T-cell (primary cell): ENCODE measurements around the gene LMOD3. TPM values are rescaled to one million over a fixed set of nuclear protein-coding genes. Genes with fewer than 3 reads are reported as not detected.

Experiments
- ATAC-seq, 4 experiments: fragments of 200-7000 bp in 3 of 4; fragments of 150-1000 bp in 1 of 4; cut with Tn5 transposase; replicated peaks in 1 of 4; 1 replicate in 3 of 4; 2 replicates in 1 of 4; pipeline ENCODE4 v1.10.0; 2021; ENCODE audit warnings: moderate library complexity in 3 of 4, mild to moderate bottlenecking in 2 of 4, moderate number of reproducible peaks in 1 of 4
- CTCF ChIA-PET, 2 donors: fragments of 300-600 bp; sonication (Branson Sonifier 250); formaldehyde crosslinking; loops; one replicate each; lab custom pipeline; 2022; ENCODE audit warnings: antibody characterized with exemption in 2 of 2; lab: Charles Lee
- POLR2A ChIA-PET, 2 donors: fragments of 300-600 bp; sonication (Branson Sonifier 250); formaldehyde crosslinking; loops; one replicate each; lab custom pipeline; 2022; ENCODE audit warnings: antibody characterized with exemption in 2 of 2; lab: Charles Lee
- DNase-seq, 35 experiments: peaks; one replicate each; pipeline versions ENCODE4 v3.0.0 to v3.0.0-alpha.2; 2013 to 2023
- H3K27ac ChIP-seq: one replicate; pipeline ENCODE4 v1.5.1; 2013; ENCODE audit warnings: low read length
- H3K27me3 ChIP-seq, 2 experiments: replicated peaks in 1 of 2; 1 replicate in 1 of 2; 2 replicates in 1 of 2; pipeline versions ENCODE4 v1.6.1 to v1.7.0; 2013; ENCODE audit warnings: low read length in 1 of 2, mixed read lengths in 1 of 2; ENCODE audit not compliant: control insufficient read depth in 2 of 2, insufficient read depth in 2 of 2; ENCODE audit errors: extremely low read depth in 1 of 2
- H3K36me3 ChIP-seq, 2 donors: 1 replicate in 1 of 2; 2 replicates in 1 of 2; pipeline versions ENCODE4 v1.6.1 to v1.7.0; 2013; ENCODE audit warnings: low read length in 1 of 2; ENCODE audit not compliant: control insufficient read depth in 2 of 2, insufficient read depth in 1 of 2; ENCODE audit errors: extremely low read depth in 1 of 2
- H3K4me1 ChIP-seq, 2 experiments: 1 replicate in 1 of 2; 2 replicates in 1 of 2; pipeline versions ENCODE4 v1.6.1 to v1.7.0; 2013; ENCODE audit warnings: low read length in 2 of 2, mixed read lengths in 1 of 2; ENCODE audit not compliant: insufficient read depth in 2 of 2, control insufficient read depth in 1 of 2; ENCODE audit errors: extremely low read depth in 1 of 2
- H3K4me3 ChIP-seq, 2 donors: 1 replicate in 1 of 2; 2 replicates in 1 of 2; pipeline versions ENCODE4 v1.5.1 to v1.7.0; 2013; ENCODE audit warnings: mild to moderate bottlenecking in 2 of 2, low read length in 1 of 2, moderate library complexity in 1 of 2; ENCODE audit not compliant: control insufficient read depth in 1 of 2; ENCODE audit errors: extremely low read depth in 1 of 2
- H3K9me3 ChIP-seq: 2 replicates; pipeline ENCODE4 v1.7.0; 2013
- H3K27ac Mint-ChIP-seq, 2 donors: one replicate each; pipeline ENCODE4 v1.8.0; 2020 to 2021; ENCODE audit warnings: mild to moderate bottlenecking in 2 of 2, mixed read lengths in 2 of 2
- H3K27me3 Mint-ChIP-seq, 2 donors: one replicate each; pipeline ENCODE4 v1.8.0; 2021 to 2022; ENCODE audit warnings: mixed read lengths in 2 of 2
- H3K36me3 Mint-ChIP-seq: one replicate; pipeline ENCODE4 v1.8.0; 2021; ENCODE audit warnings: mixed read lengths
- H3K4me1 Mint-ChIP-seq, 3 donors: one replicate each; pipeline ENCODE4 v1.8.0; 2020 to 2022; ENCODE audit warnings: mixed read lengths in 3 of 3, mild to moderate bottlenecking in 1 of 3
- H3K4me3 Mint-ChIP-seq, 3 donors: one replicate each; pipeline ENCODE4 v1.8.0; 2020 to 2022; ENCODE audit warnings: mild to moderate bottlenecking in 3 of 3, mixed read lengths in 3 of 3, moderate library complexity in 3 of 3
- H3K9me3 Mint-ChIP-seq, 3 donors: one replicate each; pipeline ENCODE4 v1.8.0; 2020 to 2022; ENCODE audit warnings: mixed read lengths in 3 of 3
- WGBS: methylation state at CpG from one replicate; pipeline ENCODE4 v1.1.5; 2013; ENCODE audit warnings: missing lambda C conversion rate; ENCODE audit not compliant: insufficient coverage; 5-methylcytosine and 5-hydroxymethylcytosine counted together
- total RNA-seq, 35 experiments: library from RNA in 6 of 35; stranded (reverse) in 6 of 35; fragments of 120-200 nt in 1 of 35; gene quantifications; one replicate each; pipeline versions ENCODE4 v1.2.1 to v1.2.4 and lab custom pipeline; 2013 to 2026

LMOD3 gene
- total RNA-seq, 5 donors from 2014 or later (not counting 1 experiment from before 2014, with no cell fraction given): not detected

DNA sequence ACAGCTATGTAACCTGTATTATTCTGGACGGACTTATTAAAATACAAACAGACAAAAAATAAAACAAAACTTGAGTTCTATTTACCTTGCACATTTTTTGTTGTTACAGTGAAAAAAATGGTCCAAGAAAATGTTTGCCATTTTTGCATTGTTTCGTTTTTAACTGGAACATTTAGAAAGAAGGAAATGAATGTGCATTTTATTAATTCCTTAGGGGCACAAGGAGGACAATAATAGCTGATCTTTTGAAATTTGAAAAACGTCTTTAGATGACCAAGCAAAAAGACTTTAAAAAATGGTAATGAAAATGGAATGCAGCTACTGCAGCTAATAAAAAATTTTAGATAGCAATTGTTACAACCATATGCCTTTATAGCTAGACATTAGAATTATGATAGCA lies 17.1 kb downstream of the LMOD3 start:
- ChIA-PET CTCF (interaction anchor here (1.2 to 2.7 kb wide), 3 partner anchors 9 to 201 kb away, joined by 3 to 12 read pairs (median 3); no protein-coding TSS in a partner anchor), POLR2A (no interaction called here)
- H3K4me1 ChIP-seq: peaks cover 4 to 8% of the 10 kb centered on the region in 2 experiments
- Mint-ChIP-seq H3K27me3 (no peaks in the 10 kb centered on the region), H3K4me1 (peaks cover 44 to 49% (median 47%) of the 10 kb centered on the region in 3 donors), H3K9me3 (no peaks in the 10 kb centered on the region), H3K4me3 (no peak overlapping the region), H3K27ac (peak overlapping the region in 1 of 2 donors; percentile 36), H3K36me3 (peaks cover 41% of the 10 kb centered on the region)
- DNase-seq: no peak
- no peak for ATAC-seq
- H3K9me3 ChIP-seq: no peaks in the 10 kb centered on the region
- WGBS: no CpG with 5 or more reads among the region's 3 CpGs
- peaks cover 0 to 45% of the 10 kb centered on the region in 2 donors for H3K36me3 ChIP-seq
- H3K27ac ChIP-seq: no peak overlapping the region
- no peaks in the 10 kb centered on the region for H3K27me3 ChIP-seq
- H3K4me3 ChIP-seq: no peak overlapping the region

DNA sequence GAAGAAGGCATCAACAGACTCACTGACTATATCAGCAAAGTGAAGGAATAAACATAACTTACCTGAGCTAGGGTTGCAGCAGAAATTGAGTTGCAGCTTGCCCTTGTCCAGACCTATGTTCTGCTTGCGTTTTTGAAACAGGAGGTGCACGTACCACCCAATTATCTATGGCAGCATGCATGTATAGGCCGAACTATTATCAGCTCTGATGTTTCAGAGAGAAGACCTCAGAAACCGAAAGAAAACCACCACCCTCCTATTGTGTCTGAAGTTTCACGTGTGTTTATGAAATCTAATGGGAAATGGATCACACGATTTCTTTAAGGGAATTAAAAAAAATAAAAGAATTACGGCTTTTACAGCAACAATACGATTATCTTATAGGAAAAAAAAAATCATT lies 17.8 kb downstream of the LMOD3 start:
- H3K4me3 Mint-ChIP-seq: peak overlapping the region in 1 of 3 donors; percentile 38
- 82% methylated on average over 2 of the region's 8 CpGs for WGBS

DNA sequence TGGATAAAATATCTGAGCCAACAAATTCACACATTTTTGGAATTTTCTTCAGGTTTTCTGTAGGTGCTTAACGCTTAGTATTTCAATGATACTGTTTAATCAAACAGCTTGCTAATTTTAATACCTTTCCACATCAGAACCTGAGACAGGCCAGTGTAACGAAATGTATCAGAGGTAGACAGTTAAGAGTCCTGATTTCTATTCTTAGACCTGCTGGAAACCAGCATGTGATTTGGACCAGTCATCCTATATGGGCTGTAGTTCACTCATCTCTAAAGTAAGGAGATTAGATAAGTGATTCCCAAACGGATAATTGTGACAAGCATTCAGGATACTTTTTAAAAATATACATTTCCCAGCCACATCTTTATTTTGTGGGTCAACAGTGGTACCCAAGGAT lies 19.3 kb downstream of the LMOD3 start:
- H3K4me3 ChIP-seq: no peak overlapping the region
- no CpG with 5 or more reads among the region's 3 CpGs for WGBS
- DNase-seq: no peak
- Mint-ChIP-seq H3K9me3 (no peaks in the 10 kb centered on the region), H3K27me3 (no peaks in the 10 kb centered on the region), H3K4me3 (no peak overlapping the region), H3K27ac (peak overlapping the region; percentile 28 to 76), H3K36me3 (peaks cover 50% of the 10 kb centered on the region), H3K4me1 (peaks cover 58 to 62% (median 60%) of the 10 kb centered on the region in 3 donors)
- ChIA-PET POLR2A (no interaction called here), CTCF (no interaction called here)
- no peak overlapping the region for H3K27ac ChIP-seq
- H3K36me3 ChIP-seq: peaks cover 0 to 52% of the 10 kb centered on the region in 2 donors
- ATAC-seq: no peak
- H3K4me1 ChIP-seq: peaks cover 4 to 16% of the 10 kb centered on the region in 2 experiments
- no peaks in the 10 kb centered on the region for H3K27me3 ChIP-seq
- no peaks in the 10 kb centered on the region for H3K9me3 ChIP-seq

More for the DNA sequence above, 17.8 kb downstream of the LMOD3 start:
- Mint-ChIP-seq H3K27ac (peak overlapping the region in 1 of 2 donors; percentile 89), H3K27me3 (no peaks in the 10 kb centered on the region), H3K4me1 (peaks cover 51 to 55% (median 54%) of the 10 kb centered on the region in 3 donors), H3K36me3 (peaks cover 45% of the 10 kb centered on the region), H3K9me3 (no peaks in the 10 kb centered on the region)
- Histone ChIP-seq H3K27me3 (no peaks in the 10 kb centered on the region), H3K36me3 (peaks cover 0 to 49% of the 10 kb centered on the region in 2 donors), H3K27ac (no peak overlapping the region), H3K4me3 (no peak overlapping the region), H3K4me1 (peaks cover 4 to 12% of the 10 kb centered on the region in 2 experiments), H3K9me3 (no peaks in the 10 kb centered on the region)
- ChIA-PET POLR2A (interaction anchor here in 1 of 2 donors (0.5 to 0.6 kb wide), 2 partner anchors 8 to 54 kb away, joined by 3 to 14 read pairs; no protein-coding TSS in a partner anchor), CTCF (interaction anchor here (0.6 to 1.2 kb wide), 5 partner anchors 8 to 109 kb away, joined by 3 to 7 read pairs (median 4); no protein-coding TSS in a partner anchor)
- DNase-seq (no peak), ATAC-seq (no peak)

DNA sequence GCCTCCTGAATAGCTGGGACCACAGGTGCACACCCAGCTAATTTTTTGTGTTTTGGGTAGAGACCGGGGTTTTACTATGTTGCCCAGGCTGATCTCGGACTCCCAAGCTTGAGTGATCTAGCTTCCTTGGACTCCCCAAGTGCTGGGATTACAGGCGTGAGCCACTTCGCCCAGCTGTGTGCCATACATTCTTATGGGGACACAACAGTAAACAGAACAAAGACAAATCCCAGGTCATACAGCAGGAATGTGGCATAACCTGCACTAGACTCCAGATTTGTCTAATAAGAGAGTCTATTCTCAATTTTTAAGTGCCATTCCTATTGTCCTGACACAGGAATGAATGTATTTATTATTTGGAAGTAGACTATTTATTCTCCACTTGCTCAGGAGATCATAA lies 20.0 kb downstream of the LMOD3 start:
- DNase-seq (no peak), ATAC-seq (no peak)
- no peak overlapping the region for H3K4me3 Mint-ChIP-seq
- no peaks in the 10 kb centered on the region for H3K27me3 Mint-ChIP-seq
- no peaks in the 10 kb centered on the region for H3K27me3 ChIP-seq
- no peaks in the 10 kb centered on the region for H3K9me3 Mint-ChIP-seq
- H3K27ac ChIP-seq: no peak overlapping the region
- H3K4me3 ChIP-seq: no peak overlapping the region
- POLR2A ChIA-PET: interaction anchor here in 1 of 2 donors (0.5 kb wide), 1 partner anchor 11 kb away, joined by 3 read pairs; no protein-coding TSS in a partner anchor
- peaks cover 0 to 57% of the 10 kb centered on the region in 2 donors for H3K36me3 ChIP-seq
- H3K4me1 ChIP-seq: peaks cover 9 to 24% of the 10 kb centered on the region in 2 experiments
- H3K36me3 Mint-ChIP-seq: peaks cover 54% of the 10 kb centered on the region
- CTCF ChIA-PET: no interaction called here
- 100% methylated on average over 2 of the region's 4 CpGs for WGBS
- H3K27ac Mint-ChIP-seq: peak overlapping the region; percentile 60 to 71
- peaks cover 59 to 64% (median 59%) of the 10 kb centered on the region in 3 donors for H3K4me1 Mint-ChIP-seq
- H3K9me3 ChIP-seq: no peaks in the 10 kb centered on the region

DNA sequence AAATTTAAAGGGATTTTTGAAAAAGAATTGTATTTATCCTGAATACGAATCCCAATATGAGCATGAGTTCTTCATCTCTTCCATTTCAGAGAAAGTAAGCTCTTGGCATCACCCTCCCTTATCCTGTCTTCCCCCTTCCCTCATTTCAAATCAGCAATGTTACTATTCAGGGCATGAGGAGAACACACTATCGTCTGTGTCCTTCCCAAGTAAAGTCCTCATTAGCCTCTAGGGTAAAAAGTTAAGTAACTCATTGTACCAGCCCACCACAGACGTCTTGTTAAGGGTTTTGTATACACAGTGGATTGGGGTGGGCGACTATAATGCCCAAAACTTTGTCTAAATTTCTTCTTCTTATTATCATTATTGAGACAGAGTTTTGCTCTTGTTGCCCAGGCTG lies 22.8 kb downstream of the LMOD3 start:
- Histone ChIP-seq H3K27ac (no peak overlapping the region), H3K4me1 (peaks cover 28 to 48% of the 10 kb centered on the region in 2 experiments), H3K27me3 (no peaks in the 10 kb centered on the region), H3K36me3 (peaks cover 0 to 51% of the 10 kb centered on the region in 2 donors), H3K9me3 (no peaks in the 10 kb centered on the region), H3K4me3 (no peak overlapping the region)
- ChIA-PET CTCF (interaction anchor here (0.5 to 0.8 kb wide), 2 partner anchors 20 to 21 kb away, joined by 3 to 4 read pairs; no protein-coding TSS in a partner anchor), POLR2A (interaction anchor here in 1 of 2 donors (0.6 to 1.4 kb wide), 6 partner anchors 12 to 63 kb away, joined by 3 to 8 read pairs (median 4); no protein-coding TSS in a partner anchor)
- ATAC-seq: no peak
- H3K4me3 Mint-ChIP-seq: no peak overlapping the region
- H3K27me3 Mint-ChIP-seq: no peaks in the 10 kb centered on the region
- DNase-seq: no peak
- WGBS: no CpG with 5 or more reads among the region's 4 CpGs
- peaks cover 78 to 83% (median 80%) of the 10 kb centered on the region in 3 donors for H3K4me1 Mint-ChIP-seq
- H3K27ac Mint-ChIP-seq: peak overlapping the region in 1 of 2 donors; percentile 79
- peaks cover 55% of the 10 kb centered on the region for H3K36me3 Mint-ChIP-seq
- H3K9me3 Mint-ChIP-seq: no peaks in the 10 kb centered on the region

DNA sequence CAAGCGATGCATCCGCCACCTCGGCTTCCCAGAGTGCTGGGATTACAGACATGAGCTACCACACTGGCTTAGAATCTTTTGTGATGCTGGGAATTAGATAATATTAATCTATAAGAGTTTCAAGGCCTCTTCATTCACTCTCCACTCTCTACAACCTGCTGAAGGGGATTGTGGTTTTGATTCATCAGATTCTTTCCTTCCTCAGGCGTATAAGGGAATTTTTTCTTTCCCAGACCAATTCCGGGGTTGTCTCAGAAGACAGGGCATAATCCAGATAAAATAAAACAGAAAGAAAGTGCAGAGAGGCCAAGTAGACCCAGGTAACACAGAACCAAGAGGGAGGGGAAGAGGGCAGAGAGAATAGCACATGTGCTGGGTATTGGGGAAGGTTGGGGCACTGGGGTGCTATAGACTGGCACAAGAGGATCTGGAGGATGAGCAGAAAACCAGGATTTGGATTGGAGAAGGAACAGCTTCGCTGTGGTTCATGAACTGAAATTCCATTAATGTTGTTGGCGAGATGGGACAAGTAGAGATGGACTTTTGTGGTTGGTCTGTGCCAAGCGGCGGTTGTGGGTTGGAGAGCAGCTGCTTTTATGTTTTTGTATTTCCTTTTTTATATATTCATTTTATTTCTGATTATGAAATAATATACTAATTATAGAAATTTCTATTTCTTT lies 24.8 kb downstream of the LMOD3 start:
- DNase-seq: no peak
- H3K27me3 ChIP-seq: no peaks in the 10 kb centered on the region
- peaks cover 0 to 34% of the 10 kb centered on the region in 2 donors for H3K36me3 ChIP-seq
- 71% methylated on average over 1 of the region's 9 CpGs for WGBS
- ChIA-PET CTCF (no interaction called here), POLR2A (interaction anchor here in 1 of 2 donors (0.7 kb wide), 1 partner anchor 72 kb away, joined by 3 read pairs; no protein-coding TSS in a partner anchor)
- Mint-ChIP-seq H3K9me3 (no peaks in the 10 kb centered on the region), H3K4me1 (peaks cover 79 to 85% (median 83%) of the 10 kb centered on the region in 3 donors), H3K4me3 (peak overlapping the region in 1 of 3 donors; percentile 77), H3K27me3 (no peaks in the 10 kb centered on the region), H3K36me3 (peaks cover 40% of the 10 kb centered on the region), H3K27ac (peak overlapping the region; percentile 88 to 95)
- no peak overlapping the region for H3K4me3 ChIP-seq
- H3K27ac ChIP-seq: peak overlapping the region; percentile 90
- H3K9me3 ChIP-seq: no peaks in the 10 kb centered on the region
- H3K4me1 ChIP-seq: peaks cover 46 to 69% of the 10 kb centered on the region in 2 experiments
- no peak for ATAC-seq
